Osteocyte (in vitro differentiated cells): Measurements from ENCODE around the gene CATSPERE. TPM values are rescaled to one million over a fixed set of nuclear protein-coding genes. Genes with fewer than 3 reads are reported as not detected.

Source experiments
- DNase-seq: peaks from one replicate; pipeline ENCODE4 v3.0.0; 2021; ENCODE audit warnings: mixed read lengths; ENCODE audit not compliant: unreplicated experiment; ENCODE audit errors: extremely low spot score
- H3K27ac Mint-ChIP-seq: one replicate; pipeline ENCODE4 v1.8.0; 2021; ENCODE audit warnings: mild to moderate bottlenecking, mixed read lengths; ENCODE audit not compliant: unreplicated experiment
- H3K27me3 Mint-ChIP-seq: one replicate; pipeline ENCODE4 v1.8.0; 2021; ENCODE audit warnings: mixed read lengths; ENCODE audit not compliant: unreplicated experiment
- H3K36me3 Mint-ChIP-seq: one replicate; pipeline ENCODE4 v1.8.0; 2021; ENCODE audit warnings: mixed read lengths; ENCODE audit not compliant: unreplicated experiment
- H3K4me1 Mint-ChIP-seq: one replicate; pipeline ENCODE4 v1.8.0; 2021; ENCODE audit warnings: mixed read lengths; ENCODE audit not compliant: unreplicated experiment
- H3K4me3 Mint-ChIP-seq: one replicate; pipeline ENCODE4 v1.8.0; 2021; ENCODE audit warnings: mild to moderate bottlenecking, moderate library complexity, mixed read lengths; ENCODE audit not compliant: unreplicated experiment
- H3K9me3 Mint-ChIP-seq: one replicate; pipeline ENCODE4 v1.8.0; 2021; ENCODE audit warnings: mixed read lengths; ENCODE audit not compliant: unreplicated experiment
- total RNA-seq: library from RNA; stranded (reverse); gene quantifications from 2 replicates; pipeline ENCODE4 v1.2.1, GENCODE V29; 2021
- TF ChIP-seq, protein P1 (sequence below): fragments of 200-600 bp; sonication (generic); IDR thresholded peaks from 2 replicates; pipeline ENCODE4 v1.5.0; 2021; ENCODE audit warnings: antibody characterized with exemption, mild to moderate bottlenecking, moderate library complexity

CATSPERE gene
- total RNA-seq, 1 donor from 2014 or later = 1.2 TPM

DNA sequence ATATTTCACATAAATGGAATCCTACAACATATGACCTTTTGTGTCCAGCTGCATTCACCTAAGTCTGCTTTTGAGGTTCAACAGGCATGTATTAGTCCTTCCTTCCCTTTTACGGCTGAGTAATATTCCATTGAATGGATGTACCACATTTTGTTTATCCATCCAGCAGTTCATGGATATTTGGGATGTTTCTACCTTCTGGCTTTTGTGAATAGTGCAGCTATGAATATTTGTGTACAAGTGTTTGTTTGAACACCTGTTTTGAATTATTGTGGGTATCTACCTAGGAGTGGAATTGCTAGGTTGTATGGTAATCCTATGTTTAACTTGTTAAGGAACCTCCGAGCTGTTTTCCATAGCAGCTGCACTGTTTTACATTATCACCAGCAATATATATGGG is 129.6 kb downstream of the CATSPERE start:
- no peaks in the 10 kb centered on the region for H3K27me3 Mint-ChIP-seq
- DNase-seq = no peak
- H3K27ac Mint-ChIP-seq = no peak overlapping the region
- TF ChIP-seq, protein P1, sequence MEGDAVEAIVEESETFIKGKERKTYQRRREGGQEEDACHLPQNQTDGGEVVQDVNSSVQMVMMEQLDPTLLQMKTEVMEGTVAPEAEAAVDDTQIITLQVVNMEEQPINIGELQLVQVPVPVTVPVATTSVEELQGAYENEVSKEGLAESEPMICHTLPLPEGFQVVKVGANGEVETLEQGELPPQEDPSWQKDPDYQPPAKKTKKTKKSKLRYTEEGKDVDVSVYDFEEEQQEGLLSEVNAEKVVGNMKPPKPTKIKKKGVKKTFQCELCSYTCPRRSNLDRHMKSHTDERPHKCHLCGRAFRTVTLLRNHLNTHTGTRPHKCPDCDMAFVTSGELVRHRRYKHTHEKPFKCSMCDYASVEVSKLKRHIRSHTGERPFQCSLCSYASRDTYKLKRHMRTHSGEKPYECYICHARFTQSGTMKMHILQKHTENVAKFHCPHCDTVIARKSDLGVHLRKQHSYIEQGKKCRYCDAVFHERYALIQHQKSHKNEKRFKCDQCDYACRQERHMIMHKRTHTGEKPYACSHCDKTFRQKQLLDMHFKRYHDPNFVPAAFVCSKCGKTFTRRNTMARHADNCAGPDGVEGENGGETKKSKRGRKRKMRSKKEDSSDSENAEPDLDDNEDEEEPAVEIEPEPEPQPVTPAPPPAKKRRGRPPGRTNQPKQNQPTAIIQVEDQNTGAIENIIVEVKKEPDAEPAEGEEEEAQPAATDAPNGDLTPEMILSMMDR = no peak
- no peaks in the 10 kb centered on the region for H3K36me3 Mint-ChIP-seq
- peaks cover 13% of the 10 kb centered on the region for H3K9me3 Mint-ChIP-seq
- H3K4me1 Mint-ChIP-seq = no peaks in the 10 kb centered on the region
- no peak overlapping the region for H3K4me3 Mint-ChIP-seq

DNA sequence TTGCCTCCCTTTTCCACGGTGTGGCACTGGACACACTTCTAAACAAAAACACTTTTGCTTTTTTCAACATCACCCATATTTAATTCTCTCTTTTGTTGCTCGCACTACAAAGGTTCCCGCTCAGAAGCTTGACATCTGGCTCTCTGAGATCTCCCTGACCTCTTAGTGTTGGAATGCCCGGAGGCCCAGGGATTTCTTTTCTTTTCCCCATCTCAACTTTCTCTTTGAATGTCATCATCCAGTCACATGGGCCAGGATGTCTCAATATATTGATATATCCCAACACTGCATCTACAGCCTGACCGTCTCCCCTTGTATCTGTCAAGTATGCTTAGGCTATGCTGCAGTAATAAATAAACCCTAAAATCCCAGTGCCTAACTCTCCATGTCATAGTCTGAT is 137.5 kb downstream of the CATSPERE start:
- no peak overlapping the region for H3K27ac Mint-ChIP-seq
- H3K9me3 Mint-ChIP-seq = no peaks in the 10 kb centered on the region
- H3K27me3 Mint-ChIP-seq = no peaks in the 10 kb centered on the region
- H3K36me3 Mint-ChIP-seq = no peaks in the 10 kb centered on the region
- TF ChIP-seq, protein P1 = no peak
- H3K4me1 Mint-ChIP-seq = peaks cover 9% of the 10 kb centered on the region
- no peak for DNase-seq
- H3K4me3 Mint-ChIP-seq = no peak overlapping the region

DNA sequence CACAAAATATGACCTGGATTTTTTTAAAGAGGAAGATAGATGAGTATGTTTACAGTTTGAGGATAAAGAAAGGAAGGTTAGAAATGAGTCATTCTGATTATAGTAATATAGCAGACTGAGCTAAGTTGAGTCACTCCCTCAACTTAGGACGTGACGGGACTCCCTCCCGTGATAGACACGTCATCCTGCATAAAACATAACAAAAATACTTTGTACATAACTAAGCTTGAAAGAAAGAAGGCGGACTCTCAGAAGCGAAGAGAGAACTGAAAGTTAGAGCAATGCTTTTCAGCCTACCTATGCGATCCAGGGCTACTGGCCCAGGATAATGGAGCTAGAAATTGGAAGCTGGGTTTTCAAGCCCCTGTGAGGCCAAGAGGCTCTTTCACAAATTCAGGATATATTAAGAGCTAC is 138.9 kb downstream of the CATSPERE start:
- Mint-ChIP-seq H3K4me3 (peak overlapping the region; percentile 71), H3K9me3 (no peaks in the 10 kb centered on the region), H3K27me3 (no peaks in the 10 kb centered on the region), H3K4me1 (peaks cover 9% of the 10 kb centered on the region), H3K36me3 (no peaks in the 10 kb centered on the region), H3K27ac (peak overlapping the region; percentile 93)
- no peak for DNase-seq
- TF ChIP-seq, protein P1 = no peak

DNA sequence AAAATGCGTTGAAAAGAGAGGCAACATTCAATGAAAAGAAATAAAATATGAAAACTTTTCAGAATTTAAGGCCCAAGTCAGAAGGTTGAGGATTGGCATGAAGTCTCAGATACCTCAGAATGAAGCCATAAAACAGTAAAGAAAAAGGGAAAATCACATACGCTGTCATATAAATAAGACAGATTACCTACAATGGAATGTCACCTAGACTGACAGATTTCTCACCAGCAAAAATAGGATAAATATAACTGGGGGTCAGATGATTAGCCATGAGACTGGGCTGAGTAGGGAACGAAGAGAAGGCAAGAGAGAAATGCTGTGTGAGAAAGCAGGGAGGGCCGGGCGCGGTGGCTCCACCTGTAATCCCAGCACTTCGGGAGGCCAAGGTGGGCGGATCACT is 140.3 kb downstream of the CATSPERE start:
- H3K9me3 Mint-ChIP-seq = no peaks in the 10 kb centered on the region
- H3K27me3 Mint-ChIP-seq = peaks cover 2% of the 10 kb centered on the region
- H3K4me1 Mint-ChIP-seq = peaks cover 9% of the 10 kb centered on the region
- TF ChIP-seq, protein P1 = no peak
- no peak for DNase-seq
- H3K4me3 Mint-ChIP-seq = no peak overlapping the region
- no peak overlapping the region for H3K27ac Mint-ChIP-seq
- H3K36me3 Mint-ChIP-seq = no peaks in the 10 kb centered on the region

DNA sequence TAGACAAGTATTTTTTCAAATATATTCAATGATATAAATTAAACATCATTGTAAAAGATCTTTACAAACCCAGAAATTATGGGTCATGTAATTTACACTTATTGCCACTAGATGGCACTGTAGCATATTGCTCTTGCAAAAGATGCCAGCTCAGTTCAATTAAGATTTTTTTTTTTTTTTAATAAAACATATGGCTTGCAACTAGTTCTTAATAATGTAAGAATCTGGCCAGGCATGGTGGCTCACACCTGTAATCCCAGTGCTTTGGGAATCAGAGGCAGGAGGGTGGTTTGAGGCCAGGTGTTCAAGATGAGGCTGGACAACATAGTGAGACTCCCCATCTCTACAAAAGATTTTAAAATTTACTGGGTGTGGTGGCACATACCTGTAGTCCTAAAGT is 142.4 kb downstream of the CATSPERE start:
- Mint-ChIP-seq H3K9me3 (no peaks in the 10 kb centered on the region), H3K4me3 (no peak overlapping the region), H3K36me3 (no peaks in the 10 kb centered on the region), H3K27ac (no peak overlapping the region), H3K4me1 (peaks cover 9% of the 10 kb centered on the region), H3K27me3 (peaks cover 2% of the 10 kb centered on the region)
- TF ChIP-seq, protein P1 = peak; percentile 77
- DNase-seq = no peak
